Measurements from ENCODE around the gene ULK4.

ULK4 gene

GRCh38 chr3:41219424-41219823 lies 742.5 kb downstream of the ULK4 start:
- no peak for DNase-seq (ENCODE audit: low spot score)

GRCh38 chr3:41216993-41217392 lies 744.9 kb downstream of the ULK4 start:
- no peak for DNase-seq (ENCODE audit: low spot score)

GRCh38 chr3:41216422-41216821 lies 745.5 kb downstream of the ULK4 start:
- no peak for DNase-seq (ENCODE audit: low spot score)

GRCh38 chr3:41213588-41213987 lies 748.3 kb downstream of the ULK4 start:
- no peak for DNase-seq (ENCODE audit: low spot score)

- DNase-seq (ENCODE audit: low spot score), result no peak
These were observed 749.8 kb downstream of the ULK4 start for GRCh38 chr3:41212088-41212487.

GRCh38 chr3:41210966-41211365 lies 750.9 kb downstream of the ULK4 start:
- DNase-seq (ENCODE audit: low spot score), result no peak

- no peak for DNase-seq (ENCODE audit: low spot score)
These were observed 752.3 kb downstream of the ULK4 start for GRCh38 chr3:41209646-41210045.

- no peak for DNase-seq (ENCODE audit: low spot score)
These were observed 753.2 kb downstream of the ULK4 start for GRCh38 chr3:41208507-41209220.

- DNase-seq (ENCODE audit: low spot score), result no peak
These were observed 754.5 kb downstream of the ULK4 start for GRCh38 chr3:41207355-41207754.

GRCh38 chr3:41205591-41205990 lies 756.3 kb downstream of the ULK4 start:
- DNase-seq (ENCODE audit: low spot score), result no peak

- DNase-seq (ENCODE audit: low spot score), result no peak
These were observed 757.5 kb downstream of the ULK4 start for GRCh38 chr3:41204369-41204768.

- DNase-seq (ENCODE audit: low spot score), result peak; percentile 27
These were observed 759.0 kb downstream of the ULK4 start for GRCh38 chr3:41202834-41203345.

GRCh38 chr3:41202075-41202833 lies 759.6 kb downstream of the ULK4 start:
- no peak for DNase-seq (ENCODE audit: low spot score)

- DNase-seq (ENCODE audit: low spot score), result peak; percentile 27
These were observed 761.3 kb downstream of the ULK4 start for GRCh38 chr3:41200669-41201021.

GRCh38 chr3:41199866-41200668 lies 761.8 kb downstream of the ULK4 start:
- DNase-seq (ENCODE audit: low spot score), result peak; percentile 34

GRCh38 chr3:41198950-41199865 lies 762.7 kb downstream of the ULK4 start, which contains the start of gene CTNNB1:
Gene CTNNB1, plus strand, starts transcription at chr3:41199505. Its CDS starts 24,564 bp downstream, at chr3:41224069.
- peak; percentile 90 for DNase-seq (ENCODE audit: low spot score)

GRCh38 chr3:41198526-41198925 lies 763.4 kb downstream of the ULK4 start:
- no peak for DNase-seq (ENCODE audit: low spot score)

GRCh38 chr3:41198046-41198445 lies 763.9 kb downstream of the ULK4 start:
- no peak for DNase-seq (ENCODE audit: low spot score)

Measured in hematopoietic multipotent progenitor cell treated with erythropoietin and hydrocortisone succinate and interleukin-3 and kit ligand, for 15 days (in vitro differentiated cells).